H1 (cell line): ENCODE data around the gene SLC35A2. TPM values are rescaled to one million over a fixed set of nuclear protein-coding genes. Genes with fewer than 3 reads are reported as not detected.

Experiments used
- CTCF ChIA-PET: fragments of 300-600 bp; sonication (Branson Sonifier 250); formaldehyde crosslinking; loops from one replicate; lab custom pipeline; 2021; ENCODE audit not compliant: partially characterized antibody; lab: Charles Lee
- POLR2A ChIA-PET: fragments of 300-600 bp; sonication (Branson Sonifier 250); formaldehyde crosslinking; loops from one replicate; lab custom pipeline; 2021; ENCODE audit warnings: inconsistent platforms; ENCODE audit not compliant: partially characterized antibody; lab: Charles Lee
- DNase-seq, 2 experiments: peaks; one replicate each; pipeline versions ENCODE4 v3.0.0 to v3.0.0-alpha.2; 2010 to 2022; ENCODE audit warnings: low spot score in 2 of 2, low read depth in 1 of 2, mixed read lengths in 1 of 2
- FAIRE-seq: peaks from 2 replicates; lab custom pipeline; 2011; peaks lifted over from hg19 to GRCh38; lab: Jason Lieb, UNC
- H2AFZ ChIP-seq: 2 replicates; pipeline ENCODE4 v1.8.1; 2012; ENCODE audit warnings: low read length, inconsistent platforms
- H2AK5ac ChIP-seq: 2 replicates; pipeline ENCODE4 v1.6.1; 2013; ENCODE audit warnings: low read depth, low read length
- H2BK120ac ChIP-seq: replicated peaks from 2 replicates; pipeline ENCODE3; 2013; ENCODE audit warnings: low read depth, low read length, inconsistent platforms
- H2BK12ac ChIP-seq: 2 replicates; pipeline ENCODE4 v1.6.1; 2013; ENCODE audit warnings: low read depth, low read length
- H2BK15ac ChIP-seq: 2 replicates; pipeline ENCODE4 v1.6.1; 2013; ENCODE audit warnings: low read length
- H2BK20ac ChIP-seq: 2 replicates; pipeline ENCODE4 v1.6.1; 2013; ENCODE audit warnings: low read length
- H2BK5ac ChIP-seq: 2 replicates; pipeline ENCODE4 v1.6.1; 2013; ENCODE audit warnings: low read depth, low read length
- H3K14ac ChIP-seq: 2 replicates; pipeline ENCODE4 v1.6.1; 2013; ENCODE audit warnings: inconsistent platforms; ENCODE audit not compliant: insufficient read length
- H3K18ac ChIP-seq: 2 replicates; pipeline ENCODE4 v1.6.1; 2013; ENCODE audit warnings: low read length; ENCODE audit errors: extremely low read depth
- H3K23ac ChIP-seq: 2 replicates; pipeline ENCODE4 v1.6.1; 2013; ENCODE audit warnings: inconsistent platforms; ENCODE audit not compliant: insufficient read length
- H3K23me2 ChIP-seq: 2 replicates; pipeline ENCODE4 v1.6.1; 2013; ENCODE audit warnings: low read depth, low read length
- H3K27ac ChIP-seq: 2 replicates; pipeline ENCODE4 v1.6.1; 2011; ENCODE audit warnings: low read depth, low read length, inconsistent platforms
- H3K27me3 ChIP-seq, 4 experiments: replicated peaks in 1 of 4; 1 replicate in 1 of 4; 2 replicates in 3 of 4; pipeline versions ENCODE4 v1.6.1 to v1.8.1; 2011 to 2013; ENCODE audit warnings: low read length in 3 of 4, mild to moderate bottlenecking in 3 of 4, inconsistent platforms in 2 of 4, mixed read lengths in 2 of 4, moderate library complexity in 1 of 4; ENCODE audit not compliant: control insufficient read depth in 3 of 4, insufficient read depth in 3 of 4; ENCODE audit errors: extremely low read depth in 1 of 4
- H3K36me3 ChIP-seq, 4 experiments: 2 replicates each; pipeline versions ENCODE4 v1.6.1 to v1.8.1; 2011 to 2013; ENCODE audit warnings: mild to moderate bottlenecking in 4 of 4, low read length in 3 of 4, moderate library complexity in 2 of 4, control low read depth in 1 of 4, inconsistent platforms in 1 of 4; ENCODE audit not compliant: insufficient read depth in 4 of 4, control insufficient read depth in 2 of 4
- H3K4ac ChIP-seq: replicated peaks from 2 replicates; pipeline ENCODE3; 2013; ENCODE audit warnings: low read length, low read depth, mixed read lengths, inconsistent platforms; ENCODE audit not compliant: insufficient read length
- H3K4me1 ChIP-seq, 4 experiments: replicated peaks in 1 of 4; 1 replicate in 1 of 4; 2 replicates in 3 of 4; pipeline versions ENCODE4 v1.6.1 to v1.8.1; 2011 to 2013; ENCODE audit warnings: low read length in 3 of 4, inconsistent platforms in 2 of 4, mixed read lengths in 1 of 4; ENCODE audit not compliant: insufficient read depth in 4 of 4, control insufficient read depth in 3 of 4
- H3K4me2 ChIP-seq, 2 experiments: 2 replicates each; pipeline versions ENCODE4 v1.6.1 to v1.8.1; 2011 to 2013; ENCODE audit warnings: low read depth in 2 of 2, low read length in 2 of 2, control low read depth in 1 of 2, inconsistent platforms in 1 of 2, mild to moderate bottlenecking in 1 of 2; ENCODE audit not compliant: insufficient read depth in 1 of 2
- H3K4me3 ChIP-seq, 4 experiments: fragments of 200-600, 300-600 bp in 1 of 4; sonication (generic), shearing (Covaris generic), sonication (Bioruptor Twin) in 1 of 4; 2 replicates each; pipeline versions ENCODE4 v1.5.1 to v1.8.1; 2011 to 2016; ENCODE audit warnings: low read length in 4 of 4, low read depth in 3 of 4, control low read depth in 2 of 4, inconsistent platforms in 2 of 4, mild to moderate bottlenecking in 2 of 4, mixed read lengths in 1 of 4, moderate library complexity in 1 of 4; ENCODE audit not compliant: insufficient read depth in 2 of 4; ENCODE audit errors: extremely low read depth in 1 of 4
- H3K56ac ChIP-seq: replicated peaks from 2 replicates; pipeline ENCODE3; 2013; ENCODE audit warnings: low read depth, mild to moderate bottlenecking, mixed read lengths, low read length, inconsistent platforms; ENCODE audit not compliant: insufficient read length
- H3K79me1 ChIP-seq: 2 replicates; pipeline ENCODE4 v1.6.1; 2013; ENCODE audit warnings: low read depth, low read length, control low read depth
- H3K79me2 ChIP-seq, 2 experiments: 2 replicates each; pipeline versions ENCODE4 v1.6.1 to v1.8.1; 2012 to 2013; ENCODE audit warnings: low read length in 2 of 2, mild to moderate bottlenecking in 2 of 2, inconsistent platforms in 1 of 2; ENCODE audit not compliant: insufficient read depth in 2 of 2, control insufficient read depth in 1 of 2
- H3K9ac ChIP-seq, 4 experiments: replicated peaks in 1 of 4; 1 replicate in 1 of 4; 2 replicates in 3 of 4; pipeline versions ENCODE4 v1.6.1 to v1.8.1; 2011 to 2013; ENCODE audit warnings: low read depth in 3 of 4, low read length in 3 of 4, control low read depth in 2 of 4, mild to moderate bottlenecking in 2 of 4, moderate library complexity in 2 of 4, inconsistent platforms in 1 of 4; ENCODE audit errors: extremely low read depth in 1 of 4
- H3K9me3 ChIP-seq, 2 experiments: 2 replicates each; pipeline versions ENCODE4 v1.6.1 to v1.8.1; 2012 to 2013; ENCODE audit warnings: mild to moderate bottlenecking in 2 of 2, moderate library complexity in 2 of 2, control low read depth in 1 of 2, inconsistent platforms in 1 of 2, low read depth in 1 of 2, low read length in 1 of 2, mixed read lengths in 1 of 2; ENCODE audit not compliant: insufficient read depth in 2 of 2
- H4K20me1 ChIP-seq, 2 experiments: replicated peaks in 1 of 2; 2 replicates each; pipeline versions ENCODE3 to v1.8.1; 2011 to 2013; ENCODE audit warnings: inconsistent platforms in 2 of 2, low read length in 2 of 2, mild to moderate bottlenecking in 1 of 2; ENCODE audit not compliant: insufficient read depth in 2 of 2, control insufficient read depth in 1 of 2
- H4K5ac ChIP-seq: 2 replicates; pipeline ENCODE4 v1.6.1; 2013; ENCODE audit warnings: low read length, low read depth, mixed read lengths, inconsistent platforms; ENCODE audit not compliant: insufficient read length
- H4K8ac ChIP-seq: 2 replicates; pipeline ENCODE4 v1.8.0; 2013; ENCODE audit warnings: mild to moderate bottlenecking, moderate library complexity, low read length, inconsistent platforms; ENCODE audit not compliant: insufficient read depth; ENCODE audit errors: extremely low read depth
- H4K91ac ChIP-seq: replicated peaks from 2 replicates; pipeline ENCODE3; 2013; ENCODE audit warnings: low read length, mixed read lengths, inconsistent platforms; ENCODE audit not compliant: insufficient read length
- ASH2L ChIP-seq: fragments of 200-600, 300-600 bp; sonication (generic); IDR thresholded peaks from one replicate; pipeline ENCODE4 v1.7.1; 2017; ENCODE audit warnings: low read length
- CBX5 ChIP-seq: fragments of 300-800, 300-1000 bp; sonication (generic); IDR thresholded peaks from 2 replicates; pipeline ENCODE4 v1.7.1; 2016; ENCODE audit warnings: antibody characterized with exemption, low read length, low read depth
- CBX8 ChIP-seq: fragments of 300-800, 300-1000 bp; sonication (generic); IDR thresholded peaks from 2 replicates; pipeline ENCODE4 v1.7.1; 2016; ENCODE audit warnings: low read depth, low read length, borderline replicate concordance
- KDM1A ChIP-seq: fragments of 200-600, 300-600 bp; sonication (generic); IDR thresholded peaks from 2 replicates; pipeline ENCODE4 v1.7.1; 2016; ENCODE audit warnings: mild to moderate bottlenecking, low read length, borderline replicate concordance
- POU5F1 ChIP-seq: IDR thresholded peaks from 2 replicates; pipeline ENCODE4 v1.6.1; 2011; ENCODE audit warnings: low read depth, mild to moderate bottlenecking, low read length, moderate library complexity
- RAD21 ChIP-seq, 2 experiments: IDR thresholded peaks in 1 of 2; conservative IDR thresholded peaks in 1 of 2; 2 replicates each; pipeline ENCODE4 v1.6.1; 2011; ENCODE audit warnings: low read depth in 2 of 2, low read length in 2 of 2, improper control_type of control experiment in 1 of 2, inconsistent platforms in 1 of 2, mild to moderate bottlenecking in 1 of 2, moderate library complexity in 1 of 2
- RBBP5 ChIP-seq: IDR thresholded peaks from 2 replicates; pipeline ENCODE4 v1.7.1; 2012; ENCODE audit warnings: low read depth, mild to moderate bottlenecking, inconsistent platforms, low read length, moderate library complexity, borderline replicate concordance
- RFX5 ChIP-seq: IDR thresholded peaks from 2 replicates; pipeline ENCODE4 v1.6.1; 2011; ENCODE audit warnings: low read depth, low read length, improper control_type of control experiment, borderline replicate concordance
- SIX5 ChIP-seq: IDR thresholded peaks from 2 replicates; pipeline ENCODE4 v1.6.1; 2011; ENCODE audit warnings: mild to moderate bottlenecking, low read depth, low read length
- USF2 ChIP-seq: IDR thresholded peaks from 2 replicates; pipeline ENCODE4 v1.6.1; 2011; ENCODE audit warnings: low read length, improper control_type of control experiment
- ZNF274 ChIP-seq: IDR thresholded peaks from 2 replicates; pipeline ENCODE4 v1.7.0; 2012; ENCODE audit warnings: low read length, borderline replicate concordance; ENCODE audit errors: extremely low read depth
- WGBS, 2 experiments: shearing (Covaris generic) in 1 of 2; methylation state at CpG; one replicate each; pipeline versions ENCODE4 v1.1.6 to v1.1.7; 2013 to 2015; ENCODE audit warnings: low lambda C conversion rate in 2 of 2, mixed read lengths in 2 of 2, inconsistent platforms in 1 of 2, low coverage in 1 of 2, missing lambda C conversion rate in 1 of 2; ENCODE audit not compliant: insufficient replicate concordance in 2 of 2, insufficient coverage in 1 of 2, insufficient read length in 1 of 2; ENCODE audit errors: extremely low coverage in 1 of 2, missing lambda C conversion rate in 1 of 2; 5-methylcytosine and 5-hydroxymethylcytosine counted together
- polyA plus RNA-seq, 7 experiments: library from polyadenylated mRNA; depleted of rRNA in 3 of 7; stranded (reverse) in 5 of 7; unstranded in 2 of 7; fragments of >200 nt in 5 of 7; fragments of 200-250 nt in 2 of 7; gene quantifications; 1 replicate in 5 of 7; 2 replicates in 1 of 7; 4 replicates in 1 of 7; pipeline versions ENCODE4 v1.2.1 to v1.2.3, GENCODE V29; 2011 to 2013; ENCODE audit warnings: missing spikeins in 2 of 7, mixed read lengths in 2 of 7
- total RNA-seq: library from RNA; stranded (reverse); fragmentation: NEBNext Ultra II Directional; extraction: Animal tissue kit (Norgen Biotek cat#: 25700); gene quantifications from 2 replicates; pipeline ENCODE4 v1.2.1, GENCODE V29; 2021

SLC35A2 gene
- total and polyA plus RNA-seq, 2 of the 8 experiments (the other 6 are each of a cell fraction or from before 2014, with no cell fraction given), result 21.4 to 48.3 TPM

GRCh38 chrX:48905090-48905790 lies 6.2 kb downstream of the SLC35A2 start:
- Histone ChIP-seq H2BK5ac (no peak overlapping the region), H3K14ac (no peak overlapping the region), H2BK20ac (no peak overlapping the region), H4K20me1 (peaks cover 0 to 1% of the 10 kb centered on the region in 2 experiments), H3K4me2 (no peak overlapping the region), H3K4ac (no peak overlapping the region), H3K27ac (no peak overlapping the region), H3K36me3 (peaks cover 6 to 33% (median 15%) of the 10 kb centered on the region in 4 experiments; a peak in 6 of 8 replicates), H4K91ac (no peak overlapping the region), H3K79me2 (no peaks in the 10 kb centered on the region; a peak in 1 of 4 replicates), H3K18ac (no peak overlapping the region), H2BK120ac (no peak overlapping the region), H3K23me2 (no peaks in the 10 kb centered on the region), H3K9me3 (no peaks in the 10 kb centered on the region), H3K9ac (no peak overlapping the region), H3K56ac (no peak overlapping the region), H2AFZ (no peak overlapping the region), H2BK15ac (no peak overlapping the region), H2AK5ac (no peak overlapping the region), H3K27me3 (no peaks in the 10 kb centered on the region), H4K8ac (no peak overlapping the region), H3K23ac (no peak overlapping the region), H3K4me3 (no peak overlapping the region), H2BK12ac (no peak overlapping the region), H3K4me1 (peaks cover 0 to 3% (median 0%) of the 10 kb centered on the region in 4 experiments; a peak in 1 of 7 replicates), H4K5ac (no peak overlapping the region), H3K79me1 (no peaks in the 10 kb centered on the region)
- ChIA-PET CTCF (interaction anchor here (0.6 to 2.3 kb wide), 3 partner anchors 13 to 124 kb away, joined by 3 to 6 read pairs (median 4); no protein-coding TSS in a partner anchor), POLR2A (interaction anchor here (1.0 to 30.9 kb wide), 3 partner anchors 10 to 28 kb away, joined by 3 to 572 read pairs (median 3); no protein-coding TSS in a partner anchor)
- WGBS, 2 experiments, result 91% methylated on average over 6 of the region's 20 CpGs; no CpG with 5 or more reads in 1 of the 2 experiments
- FAIRE-seq (no peak), DNase-seq (no peak)
- TF ChIP-seq CBX5 (no peak), ASH2L (no peak), RAD21 (IDR thresholded peaks at IDR 0.05 in 1 of 2, conservative IDR thresholded peaks at IDR 0.05 in 1 of 2; ENCODE audit: low read depth in 2 of 2, low read length in 2 of 2) (no peak), RBBP5 (no peak), POU5F1 (no peak), CBX8 (no peak), ZNF274 (no peak), USF2 (no peak), KDM1A (no peak), SIX5 (no peak), RFX5 (no peak)
